ENCODE results near the gene MAD2L1. TPM values are rescaled to one million over a fixed set of nuclear protein-coding genes. Genes with fewer than 3 reads are reported as not detected.

MAD2L1 gene
- 69.3 and 109 TPM in 2 replicates for total RNA-seq (2014; rRNA removed; shearing (Covaris generic))
- 112 TPM in 2 replicates for total RNA-seq (2022)
- Bru-seq, nascent RNA: percentile 98 among the genes with signal in this experiment
- BruChase-seq, experiment 1, labeled RNA remaining after a 6-hour chase: percentile 83 among the genes with signal in this experiment
- percentile 97 among the genes with signal in this experiment for BruChase-seq, experiment 2, labeled RNA remaining after a 2-hour chase
- long read RNA-seq, full-length matches to known transcripts: 298 of 309 reads
- long read RNA-seq, partial matches to known transcripts: 1 of 309 reads
- long read RNA-seq, other reads (novel, unspliced or antisense): 10 of 309 reads

DNA sequence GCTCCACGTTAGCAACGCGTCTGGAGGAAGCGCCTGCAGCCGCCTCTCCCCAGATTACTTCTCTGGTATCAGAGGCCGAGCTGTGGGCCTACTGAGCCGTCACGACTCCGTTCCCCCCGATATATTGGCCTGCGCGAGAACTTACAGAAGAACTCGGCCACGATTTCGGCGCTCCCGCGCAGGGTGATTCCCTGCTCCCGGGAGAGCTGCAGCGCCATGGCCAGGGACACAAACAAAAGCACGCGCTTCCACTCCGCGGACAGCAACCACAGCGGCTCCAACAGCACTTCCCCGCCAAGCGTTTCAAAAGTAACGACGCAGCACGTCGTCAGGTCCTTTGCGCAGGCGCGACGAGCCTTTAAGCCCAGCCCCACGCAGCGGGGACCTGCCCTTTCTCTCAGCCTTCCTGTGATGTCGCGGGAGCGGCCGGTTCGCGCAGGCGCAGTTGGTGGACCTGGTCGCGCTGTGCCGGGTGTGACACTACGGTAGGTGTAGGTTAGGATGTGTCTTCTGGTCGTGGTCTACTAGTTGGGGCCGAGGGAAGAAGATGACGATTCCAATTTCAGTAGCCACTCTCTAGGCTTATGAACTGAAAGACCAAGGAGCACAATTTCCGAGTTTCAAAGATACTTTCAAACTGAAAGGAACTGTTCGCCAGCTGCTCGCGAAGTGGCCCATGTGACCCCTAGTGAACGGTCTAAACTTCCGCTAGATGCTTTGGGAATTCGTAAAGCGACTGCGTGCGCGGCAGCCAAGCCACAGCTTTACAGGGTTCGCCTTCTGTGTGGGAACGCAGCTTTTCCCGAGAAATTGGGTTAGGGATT is at the start of gene MAD2L1:
MAD2L1 (minus strand) TSS at position 332 of the 824 bp plus-strand sequence; CDS start at position 218, 114 bp downstream.
- H3K4me1 ChIP-seq (ENCODE audit: insufficient read depth, low read length, poor library complexity, severe bottlenecking): peaks cover 60% of the 10 kb centered on the region
- peaks cover 38% of the 10 kb centered on the region for H4K20me1 ChIP-seq (ENCODE audit: insufficient read depth, low read length)
- H3K27ac ChIP-seq (ENCODE audit: low read depth, low read length, poor library complexity, severe bottlenecking): peak within 1 kb of the TSS; percentile 92
- TF ChIP-seq, protein P1, sequence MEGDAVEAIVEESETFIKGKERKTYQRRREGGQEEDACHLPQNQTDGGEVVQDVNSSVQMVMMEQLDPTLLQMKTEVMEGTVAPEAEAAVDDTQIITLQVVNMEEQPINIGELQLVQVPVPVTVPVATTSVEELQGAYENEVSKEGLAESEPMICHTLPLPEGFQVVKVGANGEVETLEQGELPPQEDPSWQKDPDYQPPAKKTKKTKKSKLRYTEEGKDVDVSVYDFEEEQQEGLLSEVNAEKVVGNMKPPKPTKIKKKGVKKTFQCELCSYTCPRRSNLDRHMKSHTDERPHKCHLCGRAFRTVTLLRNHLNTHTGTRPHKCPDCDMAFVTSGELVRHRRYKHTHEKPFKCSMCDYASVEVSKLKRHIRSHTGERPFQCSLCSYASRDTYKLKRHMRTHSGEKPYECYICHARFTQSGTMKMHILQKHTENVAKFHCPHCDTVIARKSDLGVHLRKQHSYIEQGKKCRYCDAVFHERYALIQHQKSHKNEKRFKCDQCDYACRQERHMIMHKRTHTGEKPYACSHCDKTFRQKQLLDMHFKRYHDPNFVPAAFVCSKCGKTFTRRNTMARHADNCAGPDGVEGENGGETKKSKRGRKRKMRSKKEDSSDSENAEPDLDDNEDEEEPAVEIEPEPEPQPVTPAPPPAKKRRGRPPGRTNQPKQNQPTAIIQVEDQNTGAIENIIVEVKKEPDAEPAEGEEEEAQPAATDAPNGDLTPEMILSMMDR (conservative IDR thresholded peaks at IDR 0.05; ENCODE audit: low read length): no peak
- TF ChIP-seq EZH2phosphoT487 (IDR thresholded peaks at IDR 0.05; ENCODE audit: borderline replicate concordance, low read depth, low read length): no peak
- peaks cover 74% of the 10 kb centered on the region for H3K79me2 ChIP-seq (ENCODE audit: insufficient read depth, low read depth, low read length)
- peak within 1 kb of the TSS; percentile 85 for H3K4me3 ChIP-seq (ENCODE audit: low read depth, low read length, poor library complexity, severe bottlenecking)
- intact Hi-C loops (cut with micrococcal nuclease; ENCODE audit: unreplicated experiment): loop anchor here (1.0 kb wide), 1 partner anchor 65 kb away; no protein-coding TSS in a partner anchor
- no peaks in the 10 kb centered on the region for H3K9me2 ChIP-seq (ENCODE audit: insufficient read depth, low read length)
- no peaks in the 10 kb centered on the region for H3K9me3 ChIP-seq (ENCODE audit: low read length)
- DNase-seq (ENCODE audit: low spot score): peak; percentile 98
- H3K36me3 ChIP-seq (ENCODE audit: insufficient read depth, low read length): peaks cover 44% of the 10 kb centered on the region
- no TSS peak for BruUV-seq (replicated peaks)
- POLR2A ChIA-PET: interaction anchor here (1.2 to 1.9 kb wide), 5 partner anchors 10 to 699 kb away, joined by 3 to 12 read pairs (median 6); no protein-coding TSS in a partner anchor
- CTCF ChIA-PET (ENCODE audit: unreplicated experiment): no interaction called here
- H3K4me2 ChIP-seq (ENCODE audit: low read length): peak within 1 kb of the TSS; percentile 92
- H2AFZ ChIP-seq (ENCODE audit: low read length): peak within 1 kb of the TSS; percentile 72

DNA sequence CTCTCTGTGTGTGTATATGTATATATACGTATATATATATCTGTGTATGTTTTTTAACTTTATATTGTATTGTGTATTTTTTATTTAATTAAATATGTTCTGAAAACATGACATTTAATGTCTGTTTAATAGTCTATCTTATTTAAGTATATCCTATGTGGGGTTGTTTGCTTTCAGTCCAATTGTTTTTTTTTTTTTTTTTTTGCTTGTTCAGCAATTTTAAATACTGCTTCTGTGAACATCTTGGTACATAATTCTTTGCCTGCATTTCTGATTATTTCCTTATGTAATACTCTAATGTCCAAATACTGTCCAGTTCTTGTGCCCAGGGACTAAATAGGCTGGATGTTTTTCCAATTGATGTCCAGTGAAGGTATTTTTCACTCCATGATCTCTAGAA is 45.1 kb upstream of the MAD2L1 start:
- Histone ChIP-seq H3K79me2 (ENCODE audit: insufficient read depth, low read depth, low read length) (no peaks in the 10 kb centered on the region), H3K4me1 (ENCODE audit: insufficient read depth, low read length, poor library complexity, severe bottlenecking) (no peaks in the 10 kb centered on the region), H3K36me3 (ENCODE audit: insufficient read depth, low read length) (no peaks in the 10 kb centered on the region), H3K27ac (ENCODE audit: low read depth, low read length, poor library complexity, severe bottlenecking) (no peak overlapping the region), H3K9me2 (ENCODE audit: insufficient read depth, low read length) (no peaks in the 10 kb centered on the region), H3K4me2 (ENCODE audit: low read length) (no peak overlapping the region), H3K4me3 (ENCODE audit: low read depth, low read length, poor library complexity, severe bottlenecking) (no peak overlapping the region), H2AFZ (ENCODE audit: low read length) (no peak overlapping the region), H3K9me3 (ENCODE audit: low read length) (no peaks in the 10 kb centered on the region), H4K20me1 (ENCODE audit: insufficient read depth, low read length) (no peaks in the 10 kb centered on the region)
- ChIA-PET POLR2A (interaction anchor here (2.1 kb wide), 1 partner anchor 20 kb away, joined by 10 read pairs; no protein-coding TSS in a partner anchor), CTCF (ENCODE audit: unreplicated experiment) (no interaction called here)
- TF ChIP-seq, protein P1 (conservative IDR thresholded peaks at IDR 0.05; ENCODE audit: low read length): no peak
- BruUV-seq (replicated peaks): no TSS peak
- no peak for DNase-seq (ENCODE audit: low spot score)
- intact Hi-C loops (cut with micrococcal nuclease; ENCODE audit: unreplicated experiment): no loop called here

Data from OCI-LY7 (cell line).